Right lobe of liver (tissue), 4 donors: ENCODE measurements around the gene GID8.

Experiments used
- CTCF ChIP-seq, 4 donors: fragments of 200-600 bp in 3 of 4; fragments of 450-650 bp in 1 of 4; IDR thresholded peaks; one replicate each; pipeline versions ENCODE4 v1.5.1 to v1.8.0; 2016 to 2022; ENCODE audit warnings: antibody characterized with exemption in 4 of 4, mild to moderate bottlenecking in 2 of 4
- POLR2A ChIP-seq: fragments of 450-650 bp; IDR thresholded peaks from one replicate; pipeline ENCODE4 v1.6.1; 2017; ENCODE audit warnings: antibody characterized with exemption, mild to moderate bottlenecking
- donor health status: DM: no; HTN: no; CAD: no.
- donor health status: DM: no; HTN: no; CAD: no.
- donor health status: DM: no; HTN: yes; CAD: no.

- TF ChIP-seq CTCF (IDR thresholded peaks at IDR 0.05) (no peak), POLR2A (no peak)
These were observed 53.4 kb downstream of the GID8 start for GRCh38 chr20:62991196-62991807.
